Measurements from ENCODE around the gene FRMD5.

DNA sequence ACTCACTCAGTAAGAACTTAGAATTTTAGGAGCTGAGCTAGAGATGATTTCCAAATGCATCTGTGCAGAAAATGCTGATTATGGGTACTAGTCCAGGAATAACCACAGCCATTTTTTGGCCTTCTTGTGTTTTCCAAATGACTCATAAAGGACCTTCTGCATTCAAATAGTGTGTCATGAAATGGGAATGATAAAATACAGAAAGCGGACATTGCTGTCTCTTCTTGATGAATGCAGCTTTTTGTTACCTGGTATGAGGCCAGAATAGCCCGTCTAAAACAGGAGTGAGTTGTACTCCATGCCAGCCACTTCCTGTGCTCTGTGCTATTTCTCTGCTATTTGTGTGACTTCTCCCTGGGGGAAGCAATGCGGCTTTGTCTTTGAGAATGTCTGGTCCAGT lies 20.5 kb upstream of the FRMD5 start:
- TF ChIP-seq CTCF (IDR thresholded peaks at IDR 0.05): no peak
- no peak for TF ChIP-seq POLR2A (IDR thresholded peaks at IDR 0.05)
